ENCODE results near the gene AP3S2.

DNA sequence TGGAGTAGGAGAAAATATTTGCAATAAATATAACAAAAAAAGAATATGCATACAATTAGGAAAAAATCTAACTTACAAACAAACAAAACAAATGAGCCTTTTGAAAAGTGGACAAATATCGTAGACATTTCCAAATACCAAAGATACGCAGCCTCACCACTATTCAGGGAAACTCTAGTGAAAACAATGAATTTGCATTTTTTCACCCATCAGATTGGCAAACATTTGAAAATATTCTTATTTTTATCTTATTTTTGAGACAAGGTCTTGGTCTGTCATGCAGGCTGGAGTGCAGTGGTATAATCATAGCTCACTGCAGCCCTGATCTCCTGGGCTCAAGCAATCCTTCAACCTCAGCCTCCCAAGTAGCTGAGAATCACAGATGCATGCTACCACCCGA is 15.5 kb downstream of the AP3S2 start:
- TF ChIP-seq, protein P1, sequence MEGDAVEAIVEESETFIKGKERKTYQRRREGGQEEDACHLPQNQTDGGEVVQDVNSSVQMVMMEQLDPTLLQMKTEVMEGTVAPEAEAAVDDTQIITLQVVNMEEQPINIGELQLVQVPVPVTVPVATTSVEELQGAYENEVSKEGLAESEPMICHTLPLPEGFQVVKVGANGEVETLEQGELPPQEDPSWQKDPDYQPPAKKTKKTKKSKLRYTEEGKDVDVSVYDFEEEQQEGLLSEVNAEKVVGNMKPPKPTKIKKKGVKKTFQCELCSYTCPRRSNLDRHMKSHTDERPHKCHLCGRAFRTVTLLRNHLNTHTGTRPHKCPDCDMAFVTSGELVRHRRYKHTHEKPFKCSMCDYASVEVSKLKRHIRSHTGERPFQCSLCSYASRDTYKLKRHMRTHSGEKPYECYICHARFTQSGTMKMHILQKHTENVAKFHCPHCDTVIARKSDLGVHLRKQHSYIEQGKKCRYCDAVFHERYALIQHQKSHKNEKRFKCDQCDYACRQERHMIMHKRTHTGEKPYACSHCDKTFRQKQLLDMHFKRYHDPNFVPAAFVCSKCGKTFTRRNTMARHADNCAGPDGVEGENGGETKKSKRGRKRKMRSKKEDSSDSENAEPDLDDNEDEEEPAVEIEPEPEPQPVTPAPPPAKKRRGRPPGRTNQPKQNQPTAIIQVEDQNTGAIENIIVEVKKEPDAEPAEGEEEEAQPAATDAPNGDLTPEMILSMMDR (optimal IDR thresholded peaks at IDR 0.05 in 1 of 3, IDR thresholded peaks at IDR 0.05 in 1 of 3, conservative IDR thresholded peaks at IDR 0.05 in 1 of 3; ENCODE audit: extremely low read depth in 1 of 3, insufficient read depth in 2 of 3, low read length in 3 of 3): no peak
- no peak for TF ChIP-seq EZH2 (IDR thresholded peaks at IDR 0.05; ENCODE audit: low read length)
